CD4-positive, alpha-beta memory T cell (primary cell): ENCODE data around the gene RNASE4. TPM values are rescaled to one million over a fixed set of nuclear protein-coding genes. Genes with fewer than 3 reads are reported as not detected.

Experiments used
- CTCF ChIA-PET: fragments of 350-600 bp; sonication (Branson Sonifier 250); formaldehyde crosslinking; loops from one replicate; lab custom pipeline; 2021; ENCODE audit warnings: inconsistent platforms; ENCODE audit not compliant: partially characterized antibody; lab: Charles Lee
- POLR2A ChIA-PET: fragments of 350-600 bp; sonication (Branson Sonifier 250); formaldehyde crosslinking; loops from one replicate; lab custom pipeline; 2021; ENCODE audit not compliant: partially characterized antibody; lab: Charles Lee
- DNase-seq, 5 donors: peaks; one replicate each; pipeline versions ENCODE4 v3.0.0 to v3.0.0-alpha.2; 2020 to 2022; ENCODE audit warnings: mixed read lengths in 1 of 5
- H3K27ac ChIP-seq: one replicate; pipeline ENCODE4 v1.7.0; 2013; ENCODE audit warnings: low read depth, low read length
- H3K27me3 ChIP-seq: 2 replicates; pipeline ENCODE4 v1.7.0; 2013; ENCODE audit warnings: mild to moderate bottlenecking, low read length, moderate library complexity; ENCODE audit not compliant: insufficient read depth
- H3K36me3 ChIP-seq: 2 replicates; pipeline ENCODE4 v1.7.0; 2013; ENCODE audit warnings: mild to moderate bottlenecking, low read length, moderate library complexity; ENCODE audit not compliant: insufficient read depth
- H3K4me1 ChIP-seq: 2 replicates; pipeline ENCODE4 v1.7.0; 2013; ENCODE audit warnings: mild to moderate bottlenecking, low read length, moderate library complexity; ENCODE audit not compliant: insufficient read depth
- H3K4me3 ChIP-seq, 2 donors: one replicate each; pipeline ENCODE4 v1.7.0; 2013; ENCODE audit warnings: low read length in 2 of 2, mild to moderate bottlenecking in 1 of 2
- H3K9me3 ChIP-seq, 2 donors: one replicate each; pipeline ENCODE4 v1.7.0; 2013; ENCODE audit warnings: low read length in 2 of 2, control low read depth in 1 of 2; ENCODE audit not compliant: control insufficient read depth in 1 of 2
- H3K27ac Mint-ChIP-seq, 7 donors: one replicate each; pipeline ENCODE4 v1.8.0; 2020 to 2021; ENCODE audit warnings: mixed read lengths in 7 of 7, mild to moderate bottlenecking in 6 of 7, inconsistent platforms in 3 of 7, moderate library complexity in 3 of 7
- H3K27me3 Mint-ChIP-seq, 2 donors: one replicate each; pipeline ENCODE4 v1.8.0; 2020 to 2021; ENCODE audit warnings: mixed read lengths in 2 of 2
- H3K36me3 Mint-ChIP-seq, 2 donors: one replicate each; pipeline ENCODE4 v1.8.0; 2020 to 2021; ENCODE audit warnings: mixed read lengths in 2 of 2, inconsistent platforms in 1 of 2, mild to moderate bottlenecking in 1 of 2
- H3K4me1 Mint-ChIP-seq, 4 donors: one replicate each; pipeline ENCODE4 v1.8.0; 2020 to 2021; ENCODE audit warnings: mixed read lengths in 4 of 4, mild to moderate bottlenecking in 1 of 4
- H3K4me3 Mint-ChIP-seq, 8 donors: one replicate each; pipeline ENCODE4 v1.8.0; 2020 to 2021; ENCODE audit warnings: mixed read lengths in 8 of 8, mild to moderate bottlenecking in 7 of 8, moderate library complexity in 6 of 8, inconsistent platforms in 3 of 8
- H3K9me3 Mint-ChIP-seq, 8 donors: one replicate each; pipeline ENCODE4 v1.8.0; 2020 to 2021; ENCODE audit warnings: mixed read lengths in 8 of 8, mild to moderate bottlenecking in 5 of 8, inconsistent platforms in 3 of 8, moderate library complexity in 1 of 8
- intact Hi-C: fragments of 100-400 bp; cut with micrococcal nuclease; formaldehyde crosslinking; loops from one replicate; pipeline ENCODE4 v1.15.1; 2023
- polyA plus RNA-seq, 2 donors: library from polyadenylated mRNA; unstranded; fragments of 300-500 nt; fragmentation: Illumina TruSeq; gene quantifications; one replicate each; pipeline ENCODE4 v1.2.3, GENCODE V29; 2021
- total RNA-seq, 2 experiments: library from RNA; stranded (reverse); gene quantifications; one replicate each; pipeline ENCODE4 v1.2.3, GENCODE V29; 2021

RNASE4 gene
- total and polyA plus RNA-seq, 4 experiments from 2014 or later = 1.6 to 2.6 (median 2.3) TPM

DNA sequence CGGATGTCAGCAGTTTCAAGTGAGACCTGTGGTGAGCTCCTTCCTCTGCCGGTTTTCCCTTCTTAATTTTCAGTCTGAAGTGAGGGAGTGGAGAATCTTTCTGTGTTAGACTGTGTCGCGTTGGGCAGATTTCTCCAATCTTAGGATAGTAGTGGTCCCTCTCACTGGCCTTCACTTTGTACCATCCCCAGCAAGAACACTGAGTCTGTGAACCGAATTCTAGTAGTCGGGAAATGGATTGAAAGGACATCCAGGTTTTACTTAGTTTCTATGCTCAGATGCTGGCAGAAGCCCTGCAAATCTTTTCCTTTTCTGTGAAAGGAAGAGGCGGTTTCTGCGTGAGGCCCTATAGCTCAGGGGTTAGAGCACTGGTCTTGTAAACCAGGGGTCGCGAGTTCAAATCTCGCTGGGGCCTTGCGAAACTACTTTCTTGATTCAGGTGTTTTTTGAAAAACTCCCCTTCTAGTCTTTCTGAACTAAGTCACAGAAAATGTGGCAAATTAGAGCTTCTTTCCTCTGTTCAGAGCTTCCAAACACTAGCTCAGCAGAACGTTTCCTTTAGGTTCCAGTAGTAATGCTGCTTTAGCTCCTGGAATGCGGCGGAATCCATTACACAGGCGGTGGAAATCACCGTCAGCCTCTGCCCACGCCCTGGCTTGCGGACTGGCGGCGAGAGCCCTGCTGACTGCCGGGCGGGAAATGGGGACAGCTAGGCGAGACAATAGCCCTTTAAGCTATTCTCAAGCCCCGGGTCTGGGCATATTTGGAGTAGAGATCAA lies 2.8 kb upstream of the RNASE4 start:
- Histone ChIP-seq H3K36me3 (no peaks in the 10 kb centered on the region), H3K9me3 (no peaks in the 10 kb centered on the region), H3K27ac (peak overlapping the region; percentile 91), H3K4me1 (peaks cover 35% of the 10 kb centered on the region), H3K27me3 (no peaks in the 10 kb centered on the region), H3K4me3 (peak overlapping the region; percentile 75 to 88)
- Mint-ChIP-seq H3K4me3 (no peak overlapping the region), H3K27ac (no peak overlapping the region), H3K9me3 (peaks cover 0 to 6% (median 0%) of the 10 kb centered on the region in 8 donors), H3K4me1 (peaks cover 9 to 23% (median 16%) of the 10 kb centered on the region in 4 donors), H3K36me3 (no peaks in the 10 kb centered on the region), H3K27me3 (peaks cover 0 to 8% of the 10 kb centered on the region in 2 donors)
- POLR2A ChIA-PET = interaction anchor here (0.7 to 6.8 kb wide), 28 partner anchors 10 to 422 kb away, joined by 3 to 85 read pairs (median 7); partner anchors contain the start of genes APEX1, CCNB1IP1, PARP2 and PIP4P1
- CTCF ChIA-PET = interaction anchor here (0.9 to 21.1 kb wide), 14 partner anchors 9 to 354 kb away, joined by 3 to 349 read pairs (median 8); partner anchors contain the start of genes ANG, CCNB1IP1, PARP2 and PNP
- peak; percentile 89 to 93 (median 90) for DNase-seq
- intact Hi-C loops = loop anchor here (1.0 to 5.0 kb wide), 7 partner anchors 18 to 701 kb away; partner anchors contain the start of genes HNRNPC, PIP4P1, SUPT16H and TEP1

DNA sequence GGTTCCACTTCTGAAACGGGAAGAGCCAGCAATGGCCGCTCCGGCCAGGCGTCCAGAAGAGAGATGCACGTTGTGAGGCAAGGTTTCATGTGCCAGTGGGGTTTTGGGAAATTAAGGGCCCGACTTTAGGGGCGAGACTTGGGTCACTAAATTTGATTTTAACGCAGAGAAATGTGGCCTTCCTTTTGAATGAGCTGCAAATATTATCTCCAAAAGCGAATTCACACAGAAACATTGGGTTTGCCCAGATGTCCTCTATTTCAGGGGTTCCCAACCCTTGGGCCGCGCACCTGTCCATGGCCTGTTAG lies 2.3 kb upstream of the RNASE4 start:
- DNase-seq = no peak
- no peak overlapping the region for H3K4me3 Mint-ChIP-seq
- peak overlapping the region; percentile 91 for H3K27ac ChIP-seq
- no peaks in the 10 kb centered on the region for H3K36me3 ChIP-seq
- no peak overlapping the region for H3K27ac Mint-ChIP-seq
- peaks cover 0 to 8% of the 10 kb centered on the region in 2 donors for H3K27me3 Mint-ChIP-seq
- no peaks in the 10 kb centered on the region for H3K9me3 ChIP-seq
- ChIA-PET CTCF (interaction anchor here (0.9 to 21.1 kb wide), 13 partner anchors 9 to 355 kb away, joined by 3 to 349 read pairs (median 11); partner anchors contain the start of genes ANG, CCNB1IP1, PARP2 and PNP), POLR2A (interaction anchor here (0.7 to 6.8 kb wide), 26 partner anchors 9 to 422 kb away, joined by 3 to 85 read pairs (median 8); partner anchors contain the start of genes APEX1, CCNB1IP1, PARP2 and PIP4P1)
- H3K4me1 Mint-ChIP-seq = peaks cover 9 to 23% (median 16%) of the 10 kb centered on the region in 4 donors
- H3K36me3 Mint-ChIP-seq = no peaks in the 10 kb centered on the region
- peaks cover 0 to 6% (median 0%) of the 10 kb centered on the region in 8 donors for H3K9me3 Mint-ChIP-seq
- peaks cover 35% of the 10 kb centered on the region for H3K4me1 ChIP-seq
- intact Hi-C loops = loop anchor here (1.0 to 5.0 kb wide), 6 partner anchors 221 to 700 kb away; partner anchors contain the start of genes HNRNPC, PIP4P1, SUPT16H and TEP1
- H3K4me3 ChIP-seq = peak overlapping the region; percentile 75 to 88
- H3K27me3 ChIP-seq = no peaks in the 10 kb centered on the region

DNA sequence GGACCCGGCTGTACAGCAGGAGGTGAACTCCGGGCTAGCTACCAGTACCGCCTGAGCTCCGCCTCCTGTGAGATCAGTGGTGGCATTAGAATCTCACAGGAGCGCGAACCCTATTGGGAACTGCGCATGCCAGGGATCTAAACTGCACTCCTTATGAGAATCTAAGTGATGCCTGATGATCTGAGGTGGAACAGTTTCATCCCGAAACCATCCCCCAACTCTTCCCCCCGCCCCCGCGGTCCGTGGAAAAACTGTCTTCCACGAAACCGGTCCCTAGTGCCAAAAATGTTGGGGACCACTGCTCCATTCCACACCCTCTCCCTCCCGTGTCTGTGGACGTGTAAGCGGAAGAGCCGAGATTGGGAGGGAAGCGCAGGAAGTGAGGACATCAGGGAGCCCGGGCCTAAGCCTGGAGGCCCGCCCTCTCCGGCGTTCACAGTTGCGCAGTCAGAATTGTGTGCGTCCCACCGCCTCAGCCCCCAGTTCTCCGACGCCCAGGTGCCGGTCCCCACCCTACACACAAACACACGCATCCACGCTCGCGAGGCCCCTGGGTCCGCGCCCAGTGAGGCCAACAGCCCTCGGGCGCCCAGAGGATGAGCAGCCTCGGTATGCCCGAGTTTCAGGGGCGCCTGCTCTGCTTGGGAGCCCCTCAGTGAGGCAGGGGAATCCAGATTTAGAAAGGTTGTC lies 1.8 kb upstream of the RNASE4 start:
- no peaks in the 10 kb centered on the region for H3K36me3 Mint-ChIP-seq
- H3K4me3 ChIP-seq = peak overlapping the region; percentile 75 to 88

DNA sequence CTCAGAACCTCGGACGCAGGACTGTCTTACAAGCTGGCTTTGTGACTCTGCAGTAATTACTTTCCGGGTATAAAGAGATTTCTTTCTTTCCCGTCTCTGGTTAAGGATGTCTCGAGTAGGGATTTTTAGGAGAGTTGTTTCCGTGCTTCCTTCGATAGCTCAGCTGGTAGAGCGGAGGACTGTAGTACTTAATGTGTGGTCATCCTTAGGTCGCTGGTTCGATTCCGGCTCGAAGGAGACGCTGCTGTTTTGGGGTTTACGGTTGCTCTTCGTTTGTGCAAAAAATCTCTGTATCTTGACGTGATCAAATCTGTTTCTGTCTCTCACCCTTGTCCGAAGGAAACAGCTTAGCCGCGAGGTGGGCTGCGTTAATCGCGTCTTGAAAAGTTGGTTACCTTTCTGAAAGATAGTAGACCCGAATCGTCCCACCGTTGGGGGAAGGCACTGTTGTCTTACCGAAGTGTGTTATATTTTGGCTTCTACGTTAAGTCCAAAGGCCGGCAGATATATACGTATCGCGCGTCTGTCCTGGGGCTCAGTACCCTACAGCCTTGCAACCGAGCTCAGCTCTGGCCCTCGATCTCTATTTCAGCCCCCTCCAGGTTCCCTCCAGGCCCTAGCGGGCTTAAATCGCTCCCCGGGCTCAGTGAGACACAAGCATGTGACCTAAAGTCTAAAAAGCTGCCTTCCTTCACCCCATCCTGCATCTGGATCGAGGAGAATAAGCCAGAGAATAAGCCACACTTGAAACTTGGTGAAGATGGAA lies 1.1 kb upstream of the RNASE4 start:
- Mint-ChIP-seq H3K9me3 (peaks cover 0 to 6% (median 0%) of the 10 kb centered on the region in 8 donors), H3K4me3 (no peak overlapping the region), H3K36me3 (no peaks in the 10 kb centered on the region), H3K4me1 (peaks cover 9 to 23% (median 16%) of the 10 kb centered on the region in 4 donors), H3K27ac (no peak overlapping the region), H3K27me3 (peaks cover 0 to 8% of the 10 kb centered on the region in 2 donors)
- Histone ChIP-seq H3K27ac (peak overlapping the region; percentile 91), H3K4me3 (peak overlapping the region; percentile 75 to 88), H3K27me3 (no peaks in the 10 kb centered on the region), H3K36me3 (no peaks in the 10 kb centered on the region), H3K4me1 (peaks cover 35% of the 10 kb centered on the region), H3K9me3 (no peaks in the 10 kb centered on the region)
- DNase-seq = peak; percentile 79 to 83 (median 81)
- intact Hi-C loops = loop anchor here (1.0 to 5.0 kb wide), 9 partner anchors 50 to 699 kb away; partner anchors contain the start of genes APEX1, HNRNPC, PARP2 and PIP4P1
- ChIA-PET CTCF (interaction anchor here (1.1 to 21.1 kb wide), 14 partner anchors 7 to 356 kb away, joined by 3 to 349 read pairs (median 8); partner anchors contain the start of genes ANG, CCNB1IP1, PARP2 and PIP4P1), POLR2A (interaction anchor here (0.7 to 6.8 kb wide), 27 partner anchors 8 to 754 kb away, joined by 3 to 85 read pairs (median 7); partner anchors contain the start of genes APEX1, CCNB1IP1, OSGEP and PARP2)

More for the DNA sequence above, 1.8 kb upstream of the RNASE4 start:
- H3K9me3 ChIP-seq = no peaks in the 10 kb centered on the region
- peak; percentile 80 to 85 (median 82) for DNase-seq
- peaks cover 0 to 8% of the 10 kb centered on the region in 2 donors for H3K27me3 Mint-ChIP-seq
- H3K4me3 Mint-ChIP-seq = no peak overlapping the region
- no peak overlapping the region for H3K27ac Mint-ChIP-seq
- H3K4me1 ChIP-seq = peaks cover 35% of the 10 kb centered on the region
- ChIA-PET POLR2A (interaction anchor here (0.7 to 6.8 kb wide), 34 partner anchors 9 to 755 kb away, joined by 3 to 85 read pairs (median 6); partner anchors contain the start of genes APEX1, CCNB1IP1, OSGEP and PARP2), CTCF (interaction anchor here (1.1 to 21.1 kb wide), 17 partner anchors 8 to 355 kb away, joined by 3 to 349 read pairs (median 11); partner anchors contain the start of genes ANG, CCNB1IP1, PARP2 and PIP4P1)
- peaks cover 9 to 23% (median 16%) of the 10 kb centered on the region in 4 donors for H3K4me1 Mint-ChIP-seq
- H3K27ac ChIP-seq = peak overlapping the region; percentile 91
- intact Hi-C loops = loop anchor here (1.0 to 5.0 kb wide), 10 partner anchors 49 to 700 kb away; partner anchors contain the start of genes APEX1, HNRNPC, PARP2 and PIP4P1
- H3K9me3 Mint-ChIP-seq = peaks cover 0 to 6% (median 0%) of the 10 kb centered on the region in 8 donors
- no peaks in the 10 kb centered on the region for H3K27me3 ChIP-seq
- H3K36me3 ChIP-seq = no peaks in the 10 kb centered on the region

DNA sequence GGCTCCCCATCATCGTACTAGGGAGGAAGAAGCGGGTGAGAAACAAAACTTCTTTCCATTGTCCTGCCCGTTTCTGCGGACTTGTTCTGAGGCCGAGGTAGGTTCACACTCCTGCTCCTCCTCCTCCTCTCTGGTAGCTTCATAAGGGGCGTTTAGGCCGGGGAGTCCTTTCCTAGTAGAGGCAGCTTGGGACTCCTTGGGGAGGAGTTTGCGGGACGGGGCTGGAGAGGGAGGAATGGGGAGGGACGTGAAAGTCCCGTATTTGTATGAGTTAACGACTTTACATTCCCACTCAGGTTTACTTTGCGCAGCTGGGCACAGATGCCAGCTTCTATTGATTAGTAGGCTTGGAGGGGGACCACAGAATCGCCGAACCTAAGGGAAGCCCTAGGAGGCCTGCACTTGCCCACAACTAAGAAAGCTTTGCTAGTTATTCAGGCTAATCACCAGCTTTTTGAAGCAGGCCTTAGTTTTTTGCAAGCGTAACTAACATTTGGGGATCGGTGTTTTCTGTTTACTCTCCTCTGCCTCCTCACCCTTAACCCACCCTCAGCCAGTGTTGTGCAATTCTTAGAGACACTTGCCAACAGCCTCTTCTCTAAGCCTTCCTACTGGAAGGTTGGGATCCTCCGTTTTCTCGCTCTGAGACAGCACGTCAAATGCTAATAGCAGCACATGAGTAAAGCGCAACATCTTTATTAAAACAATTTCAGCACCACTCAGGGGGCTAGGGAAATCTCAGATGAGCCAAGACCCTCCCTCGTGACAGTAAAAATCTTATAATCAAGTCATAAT lies 499 bp downstream of the RNASE4 start:
- POLR2A ChIA-PET = interaction anchor here (0.9 to 6.8 kb wide), 13 partner anchors 14 to 419 kb away, joined by 3 to 85 read pairs (median 43); partner anchors contain the start of genes APEX1, CCNB1IP1, OSGEP and PARP2
- Mint-ChIP-seq H3K4me3 (peak overlapping the region in 2 of 8 donors; percentile 37 to 47), H3K27ac (peak overlapping the region in 5 of 7 donors; percentile 21 to 92 (median 68)), H3K27me3 (peaks cover 0 to 8% of the 10 kb centered on the region in 2 donors), H3K9me3 (peaks cover 0 to 6% (median 0%) of the 10 kb centered on the region in 8 donors), H3K36me3 (no peaks in the 10 kb centered on the region), H3K4me1 (peaks cover 9 to 21% (median 15%) of the 10 kb centered on the region in 4 donors)
- CTCF ChIA-PET = interaction anchor here (0.8 to 21.1 kb wide), 9 partner anchors 12 to 357 kb away, joined by 3 to 349 read pairs (median 12); partner anchors contain the start of genes CCNB1IP1 and PARP2
- no peak for DNase-seq
- Histone ChIP-seq H3K27ac (peak overlapping the region; percentile 91), H3K27me3 (no peaks in the 10 kb centered on the region), H3K4me1 (peaks cover 31% of the 10 kb centered on the region), H3K9me3 (no peaks in the 10 kb centered on the region), H3K36me3 (no peaks in the 10 kb centered on the region), H3K4me3 (peak overlapping the region; percentile 87 to 88)
- intact Hi-C loops = loop anchor here (5.0 kb wide), 3 partner anchors 412 to 697 kb away; partner anchors contain the start of genes HNRNPC, SUPT16H and ZNF219
